OCI-LY7 (cell line): ENCODE data around the gene GPBAR1. TPM values are rescaled to one million over a fixed set of nuclear protein-coding genes. Genes with fewer than 3 reads are reported as not detected.

Source experiments
- BruUV-seq: library from RNA; stranded (reverse); fragments of 400-500 nt; replicated peaks from 2 replicates; lab custom pipeline; 2021; lab: Mats Ljungman, UMichigan
- CTCF ChIA-PET: fragments of 300-600 bp; sonication (Branson Sonifier 250); formaldehyde crosslinking; loops from one replicate; lab custom pipeline; 2022; ENCODE audit warnings: antibody characterized with exemption; ENCODE audit not compliant: unreplicated experiment; lab: Charles Lee
- POLR2A ChIA-PET: fragments of 300-600 bp; sonication (Branson Sonifier 250); formaldehyde crosslinking; loops from one replicate; lab custom pipeline; 2022; ENCODE audit warnings: antibody characterized with exemption; lab: Charles Lee
- DNase-seq: peaks from one replicate; pipeline ENCODE4 v3.0.0-alpha.2; 2015; ENCODE audit warnings: low spot score
- H2AFZ ChIP-seq: fragments of 200-600 bp; sonication (generic), shearing (Covaris generic); 2 replicates; pipeline ENCODE4 v1.6.1; 2014; ENCODE audit warnings: mild to moderate bottlenecking, antibody characterized with exemption, low read length, moderate library complexity
- H3K27ac ChIP-seq: fragments of 200-600 bp; sonication (generic); 2 replicates; pipeline ENCODE4 v1.5.1; 2014; ENCODE audit warnings: mixed run types, low read depth, mild to moderate bottlenecking, moderate library complexity, low read length, inconsistent platforms; ENCODE audit not compliant: poor library complexity, severe bottlenecking
- H3K36me3 ChIP-seq: fragments of 200-600 bp; sonication (generic); 2 replicates; pipeline ENCODE4 v1.6.1; 2014; ENCODE audit warnings: mild to moderate bottlenecking, antibody characterized with exemption, low read length, moderate library complexity, mixed read lengths; ENCODE audit not compliant: insufficient read depth
- H3K4me1 ChIP-seq: fragments of 200-600 bp; sonication (generic); 2 replicates; pipeline ENCODE4 v1.5.1; 2014; ENCODE audit warnings: mild to moderate bottlenecking, low read length; ENCODE audit not compliant: insufficient read depth, poor library complexity, severe bottlenecking
- H3K4me2 ChIP-seq: fragments of 200-600 bp; sonication (generic); 2 replicates; pipeline ENCODE4 v1.6.1; 2014; ENCODE audit warnings: mild to moderate bottlenecking, low read length
- H3K4me3 ChIP-seq: fragments of 200-600 bp; sonication (generic); 2 replicates; pipeline ENCODE4 v1.5.1; 2014; ENCODE audit warnings: mild to moderate bottlenecking, low read depth, low read length; ENCODE audit not compliant: poor library complexity, severe bottlenecking
- H3K79me2 ChIP-seq: fragments of 200-600 bp; sonication (generic); 2 replicates; pipeline ENCODE4 v1.6.1; 2016; ENCODE audit warnings: low read depth, mild to moderate bottlenecking, low read length, moderate library complexity, mixed read lengths; ENCODE audit not compliant: insufficient read depth
- H3K9me2 ChIP-seq: fragments of 200-600 bp; sonication (generic); 2 replicates; pipeline ENCODE4 v1.6.1; 2016; ENCODE audit warnings: mild to moderate bottlenecking, low read length, mixed read lengths; ENCODE audit not compliant: insufficient read depth
- H3K9me3 ChIP-seq: fragments of 200-600 bp; sonication (generic); 2 replicates; pipeline ENCODE4 v1.6.1; 2014; ENCODE audit warnings: mild to moderate bottlenecking, mixed run types, low read length, mixed read lengths
- H4K20me1 ChIP-seq: fragments of 200-600 bp; sonication (generic); 2 replicates; pipeline ENCODE4 v1.6.1; 2014; ENCODE audit warnings: mild to moderate bottlenecking, antibody characterized with exemption, low read length, moderate library complexity, mixed read lengths; ENCODE audit not compliant: insufficient read depth
- EZH2phosphoT487 ChIP-seq: fragments of 200-600 bp; sonication (generic); IDR thresholded peaks from 2 replicates; pipeline ENCODE4 v1.6.1; 2018; ENCODE audit warnings: low read depth, borderline replicate concordance, mild to moderate bottlenecking, mixed run types, antibody characterized with exemption, low read length, moderate library complexity, mixed read lengths
- intact Hi-C: fragments of 100-400 bp; cut with micrococcal nuclease; formaldehyde crosslinking; loops from one replicate; pipeline ENCODE4 v1.10.0; 2022; ENCODE audit not compliant: unreplicated experiment
- total RNA-seq, 2 experiments: library from RNA; depleted of rRNA in 1 of 2; stranded (reverse); fragments of >200 nt in 1 of 2; shearing (Covaris generic) in 1 of 2; gene quantifications; 2 replicates each; pipeline ENCODE4 v1.2.3, GENCODE V29; 2014 to 2022
- TF ChIP-seq, protein P1 (sequence below): fragments of 200-600 bp; sonication (generic); conservative IDR thresholded peaks from 2 replicates; pipeline ENCODE4 v1.5.1; 2014; ENCODE audit warnings: mild to moderate bottlenecking, antibody characterized with exemption, low read length, moderate library complexity, mixed read lengths

Gene GPBAR1
- total RNA-seq, 2 experiments from 2014 or later: 0.22 to 0.40 TPM

- no peak for DNase-seq
- TF ChIP-seq, protein P1, sequence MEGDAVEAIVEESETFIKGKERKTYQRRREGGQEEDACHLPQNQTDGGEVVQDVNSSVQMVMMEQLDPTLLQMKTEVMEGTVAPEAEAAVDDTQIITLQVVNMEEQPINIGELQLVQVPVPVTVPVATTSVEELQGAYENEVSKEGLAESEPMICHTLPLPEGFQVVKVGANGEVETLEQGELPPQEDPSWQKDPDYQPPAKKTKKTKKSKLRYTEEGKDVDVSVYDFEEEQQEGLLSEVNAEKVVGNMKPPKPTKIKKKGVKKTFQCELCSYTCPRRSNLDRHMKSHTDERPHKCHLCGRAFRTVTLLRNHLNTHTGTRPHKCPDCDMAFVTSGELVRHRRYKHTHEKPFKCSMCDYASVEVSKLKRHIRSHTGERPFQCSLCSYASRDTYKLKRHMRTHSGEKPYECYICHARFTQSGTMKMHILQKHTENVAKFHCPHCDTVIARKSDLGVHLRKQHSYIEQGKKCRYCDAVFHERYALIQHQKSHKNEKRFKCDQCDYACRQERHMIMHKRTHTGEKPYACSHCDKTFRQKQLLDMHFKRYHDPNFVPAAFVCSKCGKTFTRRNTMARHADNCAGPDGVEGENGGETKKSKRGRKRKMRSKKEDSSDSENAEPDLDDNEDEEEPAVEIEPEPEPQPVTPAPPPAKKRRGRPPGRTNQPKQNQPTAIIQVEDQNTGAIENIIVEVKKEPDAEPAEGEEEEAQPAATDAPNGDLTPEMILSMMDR: no peak
- no peak for TF ChIP-seq EZH2phosphoT487
- Histone ChIP-seq H3K9me2 (no peaks in the 10 kb centered on the region), H4K20me1 (peaks cover 14% of the 10 kb centered on the region), H3K27ac (peak overlapping the region; percentile 83), H3K4me2 (peak overlapping the region; percentile 61), H2AFZ (no peak overlapping the region), H3K9me3 (no peaks in the 10 kb centered on the region), H3K4me1 (peaks cover 45% of the 10 kb centered on the region), H3K36me3 (peaks cover 98% of the 10 kb centered on the region), H3K4me3 (no peak overlapping the region), H3K79me2 (peaks cover 53% of the 10 kb centered on the region)
- intact Hi-C loops: loop anchor here (1.0 kb wide), 1 partner anchor 10 kb away; no protein-coding TSS in a partner anchor
- BruUV-seq: no TSS peak
- ChIA-PET CTCF (interaction anchor here (0.9 to 1.2 kb wide), 3 partner anchors 8 to 28 kb away, joined by 3 to 5 read pairs (median 4); no protein-coding TSS in a partner anchor), POLR2A (interaction anchor here (0.5 to 7.5 kb wide), 9 partner anchors 11 to 963 kb away, joined by 3 to 143 read pairs (median 3); partner anchors contain the start of genes AAMP, ARPC2 and PNKD)
Measured at GRCh38 chr2:218229851-218230250, 31.0 kb upstream of the GPBAR1 start.

DNA sequence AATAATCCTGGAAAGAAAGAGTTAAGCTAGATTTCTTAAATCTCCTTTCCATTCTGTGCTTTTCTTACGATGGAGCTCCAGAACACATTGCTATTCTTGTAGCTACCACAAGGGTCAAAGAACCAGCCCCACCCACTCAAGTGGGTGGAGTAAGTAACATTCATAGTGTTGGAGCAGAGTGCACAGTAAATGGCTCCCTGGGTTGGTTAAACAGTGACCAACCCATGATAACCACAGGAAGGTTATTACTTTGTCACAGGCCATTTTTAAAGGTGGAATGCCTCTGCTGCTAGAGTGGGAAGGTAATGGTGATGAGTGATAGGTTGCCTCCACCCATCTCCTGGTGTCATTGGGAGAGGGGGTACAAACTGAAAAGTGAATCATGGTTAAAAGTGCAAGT is 29.9 kb upstream of the GPBAR1 start:
- BruUV-seq: no TSS peak
- Histone ChIP-seq H3K4me1 (peaks cover 36% of the 10 kb centered on the region), H3K9me3 (no peaks in the 10 kb centered on the region), H3K79me2 (peaks cover 42% of the 10 kb centered on the region; the same call in 1 of the 2 replicates), H4K20me1 (peaks cover 5% of the 10 kb centered on the region; the same call in 1 of the 2 replicates), H3K4me3 (no peak overlapping the region), H3K27ac (no peak overlapping the region), H3K4me2 (no peak overlapping the region), H3K9me2 (no peaks in the 10 kb centered on the region), H3K36me3 (peaks cover 98% of the 10 kb centered on the region), H2AFZ (no peak overlapping the region)
- ChIA-PET POLR2A (interaction anchor here (0.7 to 7.5 kb wide), 2 partner anchors 13 to 974 kb away, joined by 8 to 143 read pairs; partner anchors contain the start of gene ARPC2), CTCF (interaction anchor here (0.9 kb wide), 1 partner anchor 24 kb away, joined by 4 read pairs; no protein-coding TSS in a partner anchor)
- DNase-seq: no peak
- TF ChIP-seq EZH2phosphoT487: no peak
- TF ChIP-seq, protein P1: peak; percentile 58
- intact Hi-C loops: no loop called here

DNA sequence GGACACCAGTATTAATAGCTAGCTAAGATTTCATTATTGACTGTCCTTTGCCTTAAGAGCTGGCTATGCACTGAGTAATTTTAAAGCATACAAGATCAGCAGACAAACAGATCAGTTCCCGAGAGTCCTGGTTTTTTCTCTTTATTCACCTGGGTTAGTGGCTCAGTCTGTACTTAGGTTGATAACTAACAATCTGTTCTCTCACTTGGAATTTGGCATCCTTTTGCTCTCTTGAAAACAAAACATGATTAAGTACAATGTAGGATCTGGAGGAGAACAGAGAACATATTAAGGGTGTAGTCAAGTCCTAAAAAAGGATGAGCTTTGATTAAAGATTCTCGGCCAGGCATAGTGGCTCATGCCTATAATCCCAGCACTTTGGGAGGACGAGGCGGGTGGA is 27.3 kb upstream of the GPBAR1 start:
- CTCF ChIA-PET: no interaction called here
- peaks cover 26% of the 10 kb centered on the region for H3K4me1 ChIP-seq
- H3K36me3 ChIP-seq: peaks cover 99% of the 10 kb centered on the region
- H3K4me2 ChIP-seq: no peak overlapping the region
- no peaks in the 10 kb centered on the region for H3K9me3 ChIP-seq
- H3K9me2 ChIP-seq: no peaks in the 10 kb centered on the region
- no peak overlapping the region for H3K27ac ChIP-seq
- TF ChIP-seq EZH2phosphoT487: no peak
- TF ChIP-seq, protein P1: no peak
- no TSS peak for BruUV-seq
- no peak for DNase-seq
- peaks cover 26% of the 10 kb centered on the region; the same call in 1 of the 2 replicates for H3K79me2 ChIP-seq
- intact Hi-C loops: no loop called here
- POLR2A ChIA-PET: interaction anchor here (1.0 kb wide), 1 partner anchor 12 kb away, joined by 3 read pairs; no protein-coding TSS in a partner anchor
- H2AFZ ChIP-seq: no peak overlapping the region
- no peak overlapping the region for H3K4me3 ChIP-seq
- peaks cover 2% of the 10 kb centered on the region; the same call in 1 of the 2 replicates for H4K20me1 ChIP-seq
